HCT116 (cell line): ENCODE results near the gene UBTF. TPM values are rescaled to one million over a fixed set of nuclear protein-coding genes. Genes with fewer than 3 reads are reported as not detected.

ENCODE experiments used
- ATAC-seq: fragments of 200-7000 bp; cut with Tn5 transposase; 2 replicates; pipeline ENCODE4 v1.9.1; 2020; ENCODE audit warnings: mild to moderate bottlenecking, moderate library complexity
- BruUV-seq: library from RNA; stranded (reverse); fragments of 400-500 nt; replicated peaks from 2 replicates; lab custom pipeline; 2021; lab: Mats Ljungman, UMichigan
- CTCF ChIA-PET: fragments of 300-600 bp; sonication (Branson Sonifier 250); formaldehyde crosslinking; loops from one replicate; lab custom pipeline; 2021; ENCODE audit warnings: antibody characterized with exemption; lab: Charles Lee
- POLR2A ChIA-PET: fragments of 300-600, 350-600 bp; sonication (Branson Sonifier 250); formaldehyde crosslinking; loops from one replicate; lab custom pipeline; 2021; ENCODE audit warnings: antibody characterized with exemption; lab: Charles Lee
- RAD21 ChIA-PET, 2 experiments: fragments of 300-600 bp; sonication (Branson Sonifier 250); formaldehyde crosslinking; loops; one replicate each; lab custom pipeline; 2023; ENCODE audit warnings: low total read pairs in 2 of 2; ENCODE audit not compliant: uncharacterized antibody in 2 of 2, unreplicated experiment in 2 of 2, low non-redundant PET in 1 of 2; lab: Charles Lee
- DNase-seq: peaks from one replicate; pipeline ENCODE4 v3.0.0-alpha.2; 2010; ENCODE audit warnings: low read depth, low spot score
- H2AFZ ChIP-seq: fragments of 200-600 bp; shearing (Covaris generic), sonication (generic); 2 replicates; pipeline ENCODE4 v1.6.1; 2017; ENCODE audit warnings: low read depth, mixed run types, mixed read lengths, antibody characterized with exemption, low read length; ENCODE audit not compliant: poor library complexity, severe bottlenecking
- H3K27ac ChIP-seq: 2 replicates; pipeline ENCODE4 v1.5.1; 2012; ENCODE audit warnings: low read depth, low read length
- H3K27me3 ChIP-seq: fragments of 200-600 bp; sonication (generic); 2 replicates; pipeline ENCODE4 v1.6.1; 2016; ENCODE audit warnings: mixed run types, low read length, mixed read lengths; ENCODE audit not compliant: insufficient read depth
- H3K36me3 ChIP-seq, 2 experiments: fragments of 200-500 bp in 1 of 2; fragments of 200-600 bp in 1 of 2; sonication (Bioruptor generic) in 1 of 2; sonication (generic) in 1 of 2; 2 replicates each; pipeline versions ENCODE4 v1.5.1 to v1.6.1; 2014 to 2016; ENCODE audit warnings: low read length in 2 of 2, inconsistent platforms in 1 of 2, mixed read lengths in 1 of 2, mixed run types in 1 of 2; ENCODE audit not compliant: insufficient read depth in 2 of 2, control insufficient read depth in 1 of 2
- H3K4me1 ChIP-seq, 2 experiments: fragments of 200-600 bp in 1 of 2; sonication (generic) in 1 of 2; 2 replicates each; pipeline versions ENCODE4 v1.5.1 to v1.6.1; 2012 to 2017; ENCODE audit warnings: low read length in 2 of 2, inconsistent platforms in 1 of 2, mild to moderate bottlenecking in 1 of 2, mixed read lengths in 1 of 2, mixed run types in 1 of 2, moderate library complexity in 1 of 2; ENCODE audit not compliant: insufficient read depth in 2 of 2, control insufficient read depth in 1 of 2
- H3K4me2 ChIP-seq: fragments of 200-600 bp; sonication (generic); 2 replicates; pipeline ENCODE4 v1.6.1; 2017; ENCODE audit warnings: mixed run types, low read length, mixed read lengths
- H3K4me3 ChIP-seq, 2 experiments: fragments of 200-600 bp in 1 of 2; sonication (generic) in 1 of 2; replicated peaks in 1 of 2; 2 replicates each; pipeline ENCODE4 v1.5.1; 2011 to 2016; ENCODE audit warnings: low read length in 2 of 2, control low read depth in 1 of 2, low read depth in 1 of 2, mild to moderate bottlenecking in 1 of 2, mixed read lengths in 1 of 2, mixed run types in 1 of 2
- H3K79me2 ChIP-seq: fragments of 200-600 bp; sonication (generic); 2 replicates; pipeline ENCODE4 v1.6.1; 2017; ENCODE audit warnings: mild to moderate bottlenecking, mixed run types, low read length, moderate library complexity, mixed read lengths; ENCODE audit not compliant: insufficient read depth
- H3K9ac ChIP-seq: fragments of 200-600 bp; sonication (generic); 2 replicates; pipeline ENCODE4 v1.6.1; 2016; ENCODE audit warnings: low read length, mixed read lengths
- H3K9me2 ChIP-seq: fragments of 200-600 bp; sonication (generic), shearing (Covaris generic); 2 replicates; pipeline ENCODE4 v1.6.1; 2017; ENCODE audit warnings: mixed run types, mild to moderate bottlenecking, moderate library complexity; ENCODE audit not compliant: insufficient read depth
- H3K9me3 ChIP-seq, 2 experiments: fragments of 200-500 bp in 1 of 2; fragments of 200-600 bp in 1 of 2; sonication (Bioruptor generic) in 1 of 2; sonication (generic) in 1 of 2; 2 replicates each; pipeline ENCODE4 v1.6.1; 2014 to 2017; ENCODE audit warnings: low read length in 2 of 2, mixed read lengths in 2 of 2, inconsistent platforms in 1 of 2, low read depth in 1 of 2, mild to moderate bottlenecking in 1 of 2, mixed run types in 1 of 2, moderate library complexity in 1 of 2; ENCODE audit not compliant: control insufficient read depth in 1 of 2, insufficient read depth in 1 of 2
- H4K20me1 ChIP-seq: fragments of 200-600 bp; sonication (generic), shearing (Covaris generic); 2 replicates; pipeline ENCODE4 v1.6.1; 2017; ENCODE audit warnings: mixed run types, mild to moderate bottlenecking, moderate library complexity; ENCODE audit not compliant: insufficient read depth
- CEBPB ChIP-seq: IDR thresholded peaks from 2 replicates; pipeline ENCODE4 v1.6.1; 2012; ENCODE audit warnings: low read depth
- ELF1 ChIP-seq: IDR thresholded peaks from 2 replicates; pipeline ENCODE4 v1.6.1; 2012; ENCODE audit warnings: low read depth, borderline replicate concordance
- EZH2phosphoT487 ChIP-seq: fragments of 200-600 bp; IDR thresholded peaks from 2 replicates; pipeline ENCODE4 v1.6.1; 2018; ENCODE audit warnings: antibody characterized with exemption, borderline replicate concordance
- POLR2A ChIP-seq: IDR thresholded peaks from 2 replicates; pipeline ENCODE4 v1.7.0; 2011; ENCODE audit warnings: borderline replicate concordance; ENCODE audit not compliant: insufficient read depth, insufficient read length; ENCODE audit errors: extremely low read depth
- POLR2AphosphoS5 ChIP-seq: IDR thresholded peaks from 2 replicates; pipeline ENCODE4 v1.6.1; 2011; ENCODE audit warnings: mild to moderate bottlenecking, low read depth, low read length, moderate library complexity
- SIN3A ChIP-seq: IDR thresholded peaks from 2 replicates; pipeline ENCODE4 v1.6.1; 2012; ENCODE audit warnings: low read depth
- ZFX ChIP-seq: fragments of 450-650 bp; IDR thresholded peaks from 2 replicates; pipeline ENCODE4 v1.6.1; 2017
- intact Hi-C: fragments of 100-400 bp; cut with micrococcal nuclease; formaldehyde crosslinking; loops from 2 replicates; pipeline ENCODE4 v1.10.0; 2022
- total RNA-seq: library from RNA; stranded (reverse); gene quantifications from one replicate; pipeline ENCODE4 v1.2.1, GENCODE V29; 2021; ENCODE audit not compliant: unreplicated experiment
- TF ChIP-seq, protein P1 (sequence below): IDR thresholded peaks from 2 replicates; pipeline ENCODE4 v1.6.1; 2012
- TF ChIP-seq, protein P2 (sequence below): IDR thresholded peaks from 2 replicates; pipeline ENCODE4 v1.6.1; 2011; ENCODE audit warnings: mild to moderate bottlenecking, low read length, moderate library complexity; ENCODE audit not compliant: insufficient replicate concordance; ENCODE audit errors: extremely low read depth
- TF ChIP-seq, protein P3 (sequence below), 3 experiments: fragments of 200-600 bp in 1 of 3; sonication (generic) in 1 of 3; IDR thresholded peaks in 2 of 3; conservative IDR thresholded peaks in 1 of 3; 2 replicates each; pipeline ENCODE4 v1.5.1; 2012 to 2017; ENCODE audit warnings: low read depth in 2 of 3, low read length in 2 of 3, antibody characterized with exemption in 1 of 3, borderline replicate concordance in 1 of 3, control low read depth in 1 of 3, mild to moderate bottlenecking in 1 of 3, mixed read lengths in 1 of 3, mixed run types in 1 of 3, moderate library complexity in 1 of 3; ENCODE audit not compliant: insufficient read depth in 1 of 3

The UBTF gene
- total RNA-seq, 1 experiment from 2014 or later, result 84.3 TPM

DNA sequence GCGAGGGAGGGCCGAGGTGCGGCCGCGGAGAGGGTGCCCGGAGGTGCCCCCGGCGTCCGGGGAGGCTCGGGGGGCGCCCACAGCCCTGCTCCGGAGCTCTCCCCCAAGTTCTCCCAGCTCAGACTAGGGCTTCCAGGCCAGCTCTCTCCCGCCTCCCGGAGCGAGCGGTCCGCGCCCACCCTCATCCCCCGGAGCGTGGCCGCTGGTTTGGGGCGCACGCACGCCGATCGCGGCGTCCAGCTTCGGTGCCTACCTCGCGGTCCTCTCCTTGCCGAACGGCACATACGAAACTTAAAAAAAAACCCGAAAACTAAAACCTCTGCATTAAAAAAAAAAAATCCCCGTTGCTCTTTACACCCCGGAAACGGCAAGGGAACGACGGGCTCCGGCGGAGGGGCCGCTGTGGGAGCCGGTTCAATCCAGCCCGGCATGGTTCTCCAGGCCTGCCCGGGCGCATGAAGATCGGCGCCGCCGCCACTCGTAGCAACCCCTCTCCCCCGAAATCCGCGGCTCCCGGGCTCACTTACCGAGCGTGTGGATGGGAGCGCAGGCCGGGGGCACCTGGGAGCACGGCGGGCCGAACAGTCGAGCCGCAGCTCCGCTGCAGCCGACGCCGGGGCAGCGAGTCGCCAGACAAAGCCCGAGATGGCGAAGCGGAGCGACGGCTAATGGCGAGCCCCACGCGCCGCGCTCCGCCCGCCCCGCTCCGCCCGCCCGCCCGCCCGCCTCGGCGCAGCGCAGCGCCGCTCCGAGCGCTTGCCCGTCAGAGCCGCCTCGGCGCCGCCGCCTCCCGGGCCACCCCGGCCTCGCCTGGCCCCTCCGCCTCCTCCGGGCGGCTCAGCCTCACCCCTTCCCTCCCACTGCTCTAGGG, 973 bp upstream of the UBTF start:
- Histone ChIP-seq H2AFZ (no peak overlapping the region), H3K4me1 (peaks cover 28 to 44% of the 10 kb centered on the region in 2 experiments), H3K79me2 (peaks cover 35% of the 10 kb centered on the region), H3K9me2 (no peaks in the 10 kb centered on the region), H3K27me3 (no peaks in the 10 kb centered on the region), H3K4me2 (peak overlapping the region; percentile 90), H3K9ac (peak overlapping the region; percentile 84), H3K4me3 (peak overlapping the region; percentile 71 to 73), H3K36me3 (peaks cover 10 to 17% of the 10 kb centered on the region in 2 experiments; a peak in 3 of 4 replicates), H4K20me1 (no peaks in the 10 kb centered on the region), H3K27ac (peak overlapping the region; percentile 100), H3K9me3 (no peaks in the 10 kb centered on the region)
- ATAC-seq (no peak), DNase-seq (no peak)
- TF ChIP-seq ELF1 (no peak), EZH2phosphoT487 (no peak), POLR2A (no peak), POLR2AphosphoS5 (peak; percentile 29; the same call in 1 of the 2 replicates), ZFX (peak; percentile 73)
- TF ChIP-seq, protein P1, sequence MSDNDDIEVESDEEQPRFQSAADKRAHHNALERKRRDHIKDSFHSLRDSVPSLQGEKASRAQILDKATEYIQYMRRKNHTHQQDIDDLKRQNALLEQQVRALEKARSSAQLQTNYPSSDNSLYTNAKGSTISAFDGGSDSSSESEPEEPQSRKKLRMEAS, result no peak
- ChIA-PET CTCF (interaction anchor here (0.8 to 2.4 kb wide), 7 partner anchors 10 to 125 kb away, joined by 3 to 10 read pairs (median 3); partner anchors contain the start of gene GRN), POLR2A (interaction anchor here (0.5 to 2.5 kb wide), 9 partner anchors 14 to 736 kb away, joined by 3 to 8 read pairs (median 4); partner anchors contain the start of genes GRN, SLC25A39 and TMUB2), RAD21 (interaction anchor here in 1 of 2 experiments (0.7 kb wide), 1 partner anchor 49 kb away, joined by 3 read pairs; no protein-coding TSS in a partner anchor)
- no TSS peak for BruUV-seq
- intact Hi-C loops, result no loop called here

DNA sequence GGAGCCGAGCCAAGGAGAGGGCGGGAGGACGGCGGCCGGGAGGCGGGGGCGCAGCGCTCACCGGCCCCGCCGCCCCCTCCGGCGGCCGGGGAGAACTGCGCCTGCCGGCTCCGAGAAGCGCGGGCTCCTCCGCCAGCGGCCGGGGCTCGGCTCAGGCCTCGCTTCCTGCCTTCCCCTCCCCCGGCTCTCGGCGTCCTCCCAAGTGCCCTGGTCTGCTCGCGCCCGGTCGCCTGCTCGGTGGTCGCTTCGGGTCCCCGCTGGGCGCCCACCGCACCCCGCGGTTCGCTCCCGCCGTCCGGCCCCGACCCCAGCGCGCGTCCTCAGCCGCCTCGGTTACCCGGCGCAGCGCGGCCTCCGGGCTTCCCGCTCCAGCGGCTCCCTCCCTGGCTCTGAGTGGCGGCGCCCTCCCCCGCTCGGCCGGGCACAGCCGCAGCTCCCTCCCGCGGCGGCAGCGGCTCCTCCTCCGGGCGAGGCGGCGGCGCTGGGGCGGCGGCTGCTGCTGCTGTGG, 313 bp downstream of the UBTF start:
- intact Hi-C loops, result loop anchor here (2.0 to 10.0 kb wide), 2 partner anchors 108 to 306 kb away; no protein-coding TSS in a partner anchor
- no TSS peak for BruUV-seq
- peak overlapping the region; percentile 71 to 73 for H3K4me3 ChIP-seq
- RAD21 ChIA-PET, result no interaction called here
- no peaks in the 10 kb centered on the region for H3K9me2 ChIP-seq
- H3K9me3 ChIP-seq, result no peaks in the 10 kb centered on the region
- TF ChIP-seq POLR2A (peak; percentile 38), SIN3A (peak; percentile 25; the same call in 1 of the 2 replicates), CEBPB (no peak), ZFX (peak; percentile 85)
- TF ChIP-seq, protein P2, sequence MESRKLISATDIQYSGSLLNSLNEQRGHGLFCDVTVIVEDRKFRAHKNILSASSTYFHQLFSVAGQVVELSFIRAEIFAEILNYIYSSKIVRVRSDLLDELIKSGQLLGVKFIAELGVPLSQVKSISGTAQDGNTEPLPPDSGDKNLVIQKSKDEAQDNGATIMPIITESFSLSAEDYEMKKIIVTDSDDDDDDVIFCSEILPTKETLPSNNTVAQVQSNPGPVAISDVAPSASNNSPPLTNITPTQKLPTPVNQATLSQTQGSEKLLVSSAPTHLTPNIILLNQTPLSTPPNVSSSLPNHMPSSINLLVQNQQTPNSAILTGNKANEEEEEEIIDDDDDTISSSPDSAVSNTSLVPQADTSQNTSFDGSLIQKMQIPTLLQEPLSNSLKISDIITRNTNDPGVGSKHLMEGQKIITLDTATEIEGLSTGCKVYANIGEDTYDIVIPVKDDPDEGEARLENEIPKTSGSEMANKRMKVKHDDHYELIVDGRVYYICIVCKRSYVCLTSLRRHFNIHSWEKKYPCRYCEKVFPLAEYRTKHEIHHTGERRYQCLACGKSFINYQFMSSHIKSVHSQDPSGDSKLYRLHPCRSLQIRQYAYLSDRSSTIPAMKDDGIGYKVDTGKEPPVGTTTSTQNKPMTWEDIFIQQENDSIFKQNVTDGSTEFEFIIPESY, result no peak
- TF ChIP-seq, protein P3, sequence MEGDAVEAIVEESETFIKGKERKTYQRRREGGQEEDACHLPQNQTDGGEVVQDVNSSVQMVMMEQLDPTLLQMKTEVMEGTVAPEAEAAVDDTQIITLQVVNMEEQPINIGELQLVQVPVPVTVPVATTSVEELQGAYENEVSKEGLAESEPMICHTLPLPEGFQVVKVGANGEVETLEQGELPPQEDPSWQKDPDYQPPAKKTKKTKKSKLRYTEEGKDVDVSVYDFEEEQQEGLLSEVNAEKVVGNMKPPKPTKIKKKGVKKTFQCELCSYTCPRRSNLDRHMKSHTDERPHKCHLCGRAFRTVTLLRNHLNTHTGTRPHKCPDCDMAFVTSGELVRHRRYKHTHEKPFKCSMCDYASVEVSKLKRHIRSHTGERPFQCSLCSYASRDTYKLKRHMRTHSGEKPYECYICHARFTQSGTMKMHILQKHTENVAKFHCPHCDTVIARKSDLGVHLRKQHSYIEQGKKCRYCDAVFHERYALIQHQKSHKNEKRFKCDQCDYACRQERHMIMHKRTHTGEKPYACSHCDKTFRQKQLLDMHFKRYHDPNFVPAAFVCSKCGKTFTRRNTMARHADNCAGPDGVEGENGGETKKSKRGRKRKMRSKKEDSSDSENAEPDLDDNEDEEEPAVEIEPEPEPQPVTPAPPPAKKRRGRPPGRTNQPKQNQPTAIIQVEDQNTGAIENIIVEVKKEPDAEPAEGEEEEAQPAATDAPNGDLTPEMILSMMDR (IDR thresholded peaks at IDR 0.05 in 2 of 3, conservative IDR thresholded peaks at IDR 0.05 in 1 of 3; ENCODE audit: borderline replicate concordance in 1 of 3, insufficient read depth in 1 of 3, low read depth in 2 of 3, low read length in 2 of 3), result peak in 1 of 3 experiments; percentile 12; a peak in 1 of 6 replicates
- H3K4me2 ChIP-seq, result peak overlapping the region; percentile 90
- peak overlapping the region; percentile 100 for H3K27ac ChIP-seq
- ATAC-seq (peak; percentile 45), DNase-seq (no peak)
- H2AFZ ChIP-seq, result no peak overlapping the region
- POLR2A ChIA-PET, result interaction anchor here (0.6 to 1.0 kb wide), 3 partner anchors 81 to 734 kb away, joined by 3 to 6 read pairs (median 3); no protein-coding TSS in a partner anchor
- no peaks in the 10 kb centered on the region for H4K20me1 ChIP-seq
- H3K4me1 ChIP-seq, result peaks cover 28 to 44% of the 10 kb centered on the region in 2 experiments
- no peaks in the 10 kb centered on the region for H3K27me3 ChIP-seq
- H3K9ac ChIP-seq, result peak overlapping the region; percentile 84
- H3K79me2 ChIP-seq, result peaks cover 37% of the 10 kb centered on the region
- peaks cover 21 to 30% of the 10 kb centered on the region in 2 experiments; a peak in 3 of 4 replicates for H3K36me3 ChIP-seq
- CTCF ChIA-PET, result interaction anchor here (0.8 to 2.0 kb wide), 3 partner anchors 13 to 106 kb away, joined by 3 to 5 read pairs (median 3); partner anchors contain the start of gene SLC25A39
